Hematopoietic multipotent progenitor cell treated with erythropoietin and hydrocortisone succinate and interleukin-3 and kit ligand, for 15 days (in vitro differentiated cells): ENCODE measurements around the gene UPF3A.
"Not testable (repeated sequence)": the region's sequence is repeated elsewhere in the genome, so short reads cannot be mapped to it uniquely, and the experiment has no call there.

Source experiments
- DNase-seq: peaks from one replicate; pipeline ENCODE4 v3.0.0-alpha.2; 2015; ENCODE audit warnings: low spot score

UPF3A gene

GRCh38 chr13:114281351-114282040, at the start of gene UPF3A:
TSS of gene UPF3A (plus strand) at chr13:114281601. CDS start at chr13:114281640, 39 bp downstream.
- peak; percentile 93 for DNase-seq

- no peak for DNase-seq
Measured at GRCh38 chr13:114231886-114232285, 49.5 kb upstream of the UPF3A start.

GRCh38 chr13:114234266-114234644, 47.1 kb upstream of the UPF3A start:
- DNase-seq = no peak

GRCh38 chr13:114234645-114235421, 46.6 kb upstream of the UPF3A start, which contains the start of gene CDC16:
TSS of gene CDC16 (plus strand) at chr13:114234897. CDS start at chr13:114235085, 188 bp downstream.
- peak; percentile 90 for DNase-seq

- peak; percentile 15 for DNase-seq
Measured at GRCh38 chr13:114235697-114236096, 45.7 kb upstream of the UPF3A start.

GRCh38 chr13:114236227-114236626, 45.2 kb upstream of the UPF3A start:
- DNase-seq = no peak

- DNase-seq = no peak
Measured at GRCh38 chr13:114237415-114238112, 43.8 kb upstream of the UPF3A start.

GRCh38 chr13:114241918-114242317, 39.5 kb upstream of the UPF3A start:
- no peak for DNase-seq

GRCh38 chr13:114243971-114244370, 37.4 kb upstream of the UPF3A start:
- no peak for DNase-seq

GRCh38 chr13:114244637-114245036, 36.8 kb upstream of the UPF3A start:
- no peak for DNase-seq

GRCh38 chr13:114248011-114248410, 33.4 kb upstream of the UPF3A start:
- no peak for DNase-seq

- no peak for DNase-seq
Measured at GRCh38 chr13:114249077-114249476, 32.3 kb upstream of the UPF3A start.

- not testable (repeated sequence) for DNase-seq
Measured at GRCh38 chr13:114251639-114252440, 29.6 kb upstream of the UPF3A start.

- no peak for DNase-seq
Measured at GRCh38 chr13:114256547-114256946, 24.9 kb upstream of the UPF3A start.

- no peak for DNase-seq
Measured at GRCh38 chr13:114257014-114257413, 24.4 kb upstream of the UPF3A start.

- DNase-seq = no peak
Measured at GRCh38 chr13:114258589-114258988, 22.8 kb upstream of the UPF3A start.

- no peak for DNase-seq
Measured at GRCh38 chr13:114259374-114259773, 22.0 kb upstream of the UPF3A start.

GRCh38 chr13:114259974-114260373, 21.4 kb upstream of the UPF3A start:
- DNase-seq = no peak

- no peak for DNase-seq
Measured at GRCh38 chr13:114260814-114261213, 20.6 kb upstream of the UPF3A start.

GRCh38 chr13:114261328-114261965, 20.0 kb upstream of the UPF3A start:
- no peak for DNase-seq

GRCh38 chr13:114263578-114263977, 17.8 kb upstream of the UPF3A start:
- DNase-seq = no peak
